HG03378 (cell line): Measurements from ENCODE around the gene JAKMIP2.

Experiments used
- ATAC-seq: cut with Tn5 transposase; IDR thresholded peaks from one replicate; pipeline ENCODE4 v1.9.1; 2021; ENCODE audit warnings: mild to moderate bottlenecking, moderate library complexity; ENCODE audit not compliant: unreplicated experiment

The JAKMIP2 gene

GRCh38 chr5:147704544-147704943, 78.0 kb downstream of the JAKMIP2 start:
- ATAC-seq = peak; percentile 63

- ATAC-seq = no peak
Measured at GRCh38 chr5:147701468-147701867, 81.1 kb downstream of the JAKMIP2 start.

- ATAC-seq = no peak
Measured at GRCh38 chr5:147699496-147700088, 82.9 kb downstream of the JAKMIP2 start.

- no peak for ATAC-seq
Measured at GRCh38 chr5:147697380-147697779, 85.1 kb downstream of the JAKMIP2 start.

- ATAC-seq = no peak
Measured at GRCh38 chr5:147694772-147695171, 87.8 kb downstream of the JAKMIP2 start.

- no peak for ATAC-seq
Measured at GRCh38 chr5:147693233-147693632, 89.3 kb downstream of the JAKMIP2 start.

- no peak for ATAC-seq
Measured at GRCh38 chr5:147691130-147691529, 91.4 kb downstream of the JAKMIP2 start.

- no peak for ATAC-seq
Measured at GRCh38 chr5:147690595-147690994, 91.9 kb downstream of the JAKMIP2 start.

- no peak for ATAC-seq
Measured at GRCh38 chr5:147689426-147689825, 93.1 kb downstream of the JAKMIP2 start.

- no peak for ATAC-seq
Measured at GRCh38 chr5:147688656-147689356, 93.7 kb downstream of the JAKMIP2 start.

GRCh38 chr5:147687118-147687517, 95.4 kb downstream of the JAKMIP2 start:
- no peak for ATAC-seq

GRCh38 chr5:147686421-147686820, 96.1 kb downstream of the JAKMIP2 start:
- no peak for ATAC-seq

- no peak for ATAC-seq
Measured at GRCh38 chr5:147685993-147686392, 96.5 kb downstream of the JAKMIP2 start.

- no peak for ATAC-seq
Measured at GRCh38 chr5:147675168-147675567, 107.4 kb downstream of the JAKMIP2 start.

- ATAC-seq = no peak
Measured at GRCh38 chr5:147674411-147674810, 108.1 kb downstream of the JAKMIP2 start.

- no peak for ATAC-seq
Measured at GRCh38 chr5:147673791-147674190, 108.7 kb downstream of the JAKMIP2 start.

- ATAC-seq = no peak
Measured at GRCh38 chr5:147673266-147673665, 109.3 kb downstream of the JAKMIP2 start.

- no peak for ATAC-seq
Measured at GRCh38 chr5:147671365-147671764, 111.2 kb downstream of the JAKMIP2 start.

- no peak for ATAC-seq
Measured at GRCh38 chr5:147670815-147671214, 111.7 kb downstream of the JAKMIP2 start.

GRCh38 chr5:147669169-147669869, 113.2 kb downstream of the JAKMIP2 start:
- ATAC-seq = no peak

GRCh38 chr5:147668385-147668784, 114.1 kb downstream of the JAKMIP2 start:
- ATAC-seq = no peak

GRCh38 chr5:147667363-147667762, 115.2 kb downstream of the JAKMIP2 start:
- ATAC-seq = no peak
